ENCODE results near the gene KEL.

Gene KEL

GRCh38 chr7:142938611-142939010, 23.6 kb downstream of the KEL start:
- no peaks in the 10 kb centered on the region for H3F3A ChIP-seq (ENCODE audit: insufficient read depth, low read length)
- no peak overlapping the region for H3K4me2 ChIP-seq (ENCODE audit: low read depth, low read length)
- H3K4me1 ChIP-seq (ENCODE audit: low read length): no peaks in the 10 kb centered on the region
- no peaks in the 10 kb centered on the region for H3K36me3 ChIP-seq (replicated peaks; ENCODE audit: insufficient read depth, low read length)
- H3K9ac ChIP-seq (ENCODE audit: low read length): no peak overlapping the region
- DNase-seq: no peak
- H3K27me3 ChIP-seq (replicated peaks; ENCODE audit: insufficient read depth, low read length): no peaks in the 10 kb centered on the region
- no peak overlapping the region for H3K27ac ChIP-seq (ENCODE audit: low read length)
- no peaks in the 10 kb centered on the region for H3K79me2 ChIP-seq (ENCODE audit: low read length)
- H2AFZ ChIP-seq (ENCODE audit: low read length): no peak overlapping the region
- H3K9me3 ChIP-seq (replicated peaks; ENCODE audit: insufficient read depth, low read length): no peaks in the 10 kb centered on the region
- TF ChIP-seq EZH2 (optimal IDR thresholded peaks at IDR 0.05; ENCODE audit: low read depth, low read length) (no peak), CTCF (IDR thresholded peaks at IDR 0.05; ENCODE audit: low read length) (no peak), EZH2phosphoT487 (IDR thresholded peaks at IDR 0.05; ENCODE audit: low read length) (no peak)
- H3K4me3 ChIP-seq (ENCODE audit: low read length): no peak overlapping the region
- H4K20me1 ChIP-seq (ENCODE audit: insufficient read depth, low read length): no peaks in the 10 kb centered on the region
- no peaks in the 10 kb centered on the region for H3K9me2 ChIP-seq (replicated peaks; ENCODE audit: insufficient read depth, low read length)

- Histone ChIP-seq H3K9ac (ENCODE audit: low read length) (no peak overlapping the region), H4K20me1 (ENCODE audit: insufficient read depth, low read length) (no peaks in the 10 kb centered on the region)
These were observed 26.1 kb downstream of the KEL start for GRCh38 chr7:142935941-142936565.

GRCh38 chr7:142934056-142934455, 28.1 kb downstream of the KEL start:
- Histone ChIP-seq H3K27ac (ENCODE audit: low read length) (no peak overlapping the region), H2AFZ (ENCODE audit: low read length) (no peak overlapping the region), H3K9me2 (replicated peaks; ENCODE audit: insufficient read depth, low read length) (no peaks in the 10 kb centered on the region), H3K4me2 (ENCODE audit: low read depth, low read length) (no peak overlapping the region), H3F3A (ENCODE audit: insufficient read depth, low read length) (no peaks in the 10 kb centered on the region), H4K20me1 (ENCODE audit: insufficient read depth, low read length) (no peaks in the 10 kb centered on the region), H3K4me3 (ENCODE audit: low read length) (no peak overlapping the region), H3K9ac (ENCODE audit: low read length) (no peak overlapping the region), H3K27me3 (replicated peaks; ENCODE audit: insufficient read depth, low read length) (no peaks in the 10 kb centered on the region), H3K9me3 (replicated peaks; ENCODE audit: insufficient read depth, low read length) (no peaks in the 10 kb centered on the region), H3K79me2 (ENCODE audit: low read length) (no peaks in the 10 kb centered on the region), H3K4me1 (ENCODE audit: low read length) (no peaks in the 10 kb centered on the region), H3K36me3 (replicated peaks; ENCODE audit: insufficient read depth, low read length) (no peaks in the 10 kb centered on the region)
- DNase-seq: no peak
- no peak for TF ChIP-seq CTCF (IDR thresholded peaks at IDR 0.05; ENCODE audit: low read length)
- no peak for TF ChIP-seq EZH2phosphoT487 (IDR thresholded peaks at IDR 0.05; ENCODE audit: low read length)
- no peak for TF ChIP-seq EZH2 (optimal IDR thresholded peaks at IDR 0.05; ENCODE audit: low read depth, low read length)

More at GRCh38 chr7:142935941-142936565, 26.1 kb downstream of the KEL start:
- no peaks in the 10 kb centered on the region for H3K4me1 ChIP-seq (ENCODE audit: low read length)
- H3K79me2 ChIP-seq (ENCODE audit: low read length): no peaks in the 10 kb centered on the region
- no peak overlapping the region for H3K4me3 ChIP-seq (ENCODE audit: low read length)
- H3K4me2 ChIP-seq (ENCODE audit: low read depth, low read length): no peak overlapping the region
- no peak overlapping the region for H3K27ac ChIP-seq (ENCODE audit: low read length)
- no peaks in the 10 kb centered on the region for H3K36me3 ChIP-seq (replicated peaks; ENCODE audit: insufficient read depth, low read length)
- H3K9me2 ChIP-seq (replicated peaks; ENCODE audit: insufficient read depth, low read length): no peaks in the 10 kb centered on the region
- DNase-seq: no peak
- H3K27me3 ChIP-seq (replicated peaks; ENCODE audit: insufficient read depth, low read length): no peaks in the 10 kb centered on the region
- H3K9me3 ChIP-seq (replicated peaks; ENCODE audit: insufficient read depth, low read length): no peaks in the 10 kb centered on the region
- H3F3A ChIP-seq (ENCODE audit: insufficient read depth, low read length): no peaks in the 10 kb centered on the region
- TF ChIP-seq EZH2phosphoT487 (IDR thresholded peaks at IDR 0.05; ENCODE audit: low read length) (no peak), EZH2 (optimal IDR thresholded peaks at IDR 0.05; ENCODE audit: low read depth, low read length) (no peak), CTCF (IDR thresholded peaks at IDR 0.05; ENCODE audit: low read length) (no peak)
- H2AFZ ChIP-seq (ENCODE audit: low read length): no peak overlapping the region
